HCT116 (cell line): ENCODE data around the gene TMC1. TPM values are rescaled to one million over a fixed set of nuclear protein-coding genes. Genes with fewer than 3 reads are reported as not detected.

Source experiments
- ATAC-seq: fragments of 200-7000 bp; cut with Tn5 transposase; 2 replicates; pipeline ENCODE4 v1.9.1; 2020; ENCODE audit warnings: mild to moderate bottlenecking, moderate library complexity
- BruUV-seq: library from RNA; stranded (reverse); fragments of 400-500 nt; replicated peaks from 2 replicates; lab custom pipeline; 2021; lab: Mats Ljungman, UMichigan
- CTCF ChIA-PET: fragments of 300-600 bp; sonication (Branson Sonifier 250); formaldehyde crosslinking; loops from one replicate; lab custom pipeline; 2021; ENCODE audit warnings: antibody characterized with exemption; lab: Charles Lee
- POLR2A ChIA-PET: fragments of 300-600, 350-600 bp; sonication (Branson Sonifier 250); formaldehyde crosslinking; loops from one replicate; lab custom pipeline; 2021; ENCODE audit warnings: antibody characterized with exemption; lab: Charles Lee
- RAD21 ChIA-PET, 2 experiments: fragments of 300-600 bp; sonication (Branson Sonifier 250); formaldehyde crosslinking; loops; one replicate each; lab custom pipeline; 2023; ENCODE audit warnings: low total read pairs in 2 of 2; ENCODE audit not compliant: uncharacterized antibody in 2 of 2, unreplicated experiment in 2 of 2, low non-redundant PET in 1 of 2; lab: Charles Lee
- DNase-seq: peaks from one replicate; pipeline ENCODE4 v3.0.0-alpha.2; 2010; ENCODE audit warnings: low read depth, low spot score
- H2AFZ ChIP-seq: fragments of 200-600 bp; shearing (Covaris generic), sonication (generic); 2 replicates; pipeline ENCODE4 v1.6.1; 2017; ENCODE audit warnings: low read depth, mixed run types, mixed read lengths, antibody characterized with exemption, low read length; ENCODE audit not compliant: poor library complexity, severe bottlenecking
- H3K27ac ChIP-seq: 2 replicates; pipeline ENCODE4 v1.5.1; 2012; ENCODE audit warnings: low read depth, low read length
- H3K27me3 ChIP-seq: fragments of 200-600 bp; sonication (generic); 2 replicates; pipeline ENCODE4 v1.6.1; 2016; ENCODE audit warnings: mixed run types, low read length, mixed read lengths; ENCODE audit not compliant: insufficient read depth
- H3K36me3 ChIP-seq, 2 experiments: fragments of 200-500 bp in 1 of 2; fragments of 200-600 bp in 1 of 2; sonication (Bioruptor generic) in 1 of 2; sonication (generic) in 1 of 2; 2 replicates each; pipeline versions ENCODE4 v1.5.1 to v1.6.1; 2014 to 2016; ENCODE audit warnings: low read length in 2 of 2, inconsistent platforms in 1 of 2, mixed read lengths in 1 of 2, mixed run types in 1 of 2; ENCODE audit not compliant: insufficient read depth in 2 of 2, control insufficient read depth in 1 of 2
- H3K4me1 ChIP-seq, 2 experiments: fragments of 200-600 bp in 1 of 2; sonication (generic) in 1 of 2; 2 replicates each; pipeline versions ENCODE4 v1.5.1 to v1.6.1; 2012 to 2017; ENCODE audit warnings: low read length in 2 of 2, inconsistent platforms in 1 of 2, mild to moderate bottlenecking in 1 of 2, mixed read lengths in 1 of 2, mixed run types in 1 of 2, moderate library complexity in 1 of 2; ENCODE audit not compliant: insufficient read depth in 2 of 2, control insufficient read depth in 1 of 2
- H3K4me2 ChIP-seq: fragments of 200-600 bp; sonication (generic); 2 replicates; pipeline ENCODE4 v1.6.1; 2017; ENCODE audit warnings: mixed run types, low read length, mixed read lengths
- H3K4me3 ChIP-seq, 2 experiments: fragments of 200-600 bp in 1 of 2; sonication (generic) in 1 of 2; replicated peaks in 1 of 2; 2 replicates each; pipeline ENCODE4 v1.5.1; 2011 to 2016; ENCODE audit warnings: low read length in 2 of 2, control low read depth in 1 of 2, low read depth in 1 of 2, mild to moderate bottlenecking in 1 of 2, mixed read lengths in 1 of 2, mixed run types in 1 of 2
- H3K79me2 ChIP-seq: fragments of 200-600 bp; sonication (generic); 2 replicates; pipeline ENCODE4 v1.6.1; 2017; ENCODE audit warnings: mild to moderate bottlenecking, mixed run types, low read length, moderate library complexity, mixed read lengths; ENCODE audit not compliant: insufficient read depth
- H3K9ac ChIP-seq: fragments of 200-600 bp; sonication (generic); 2 replicates; pipeline ENCODE4 v1.6.1; 2016; ENCODE audit warnings: low read length, mixed read lengths
- H3K9me2 ChIP-seq: fragments of 200-600 bp; sonication (generic), shearing (Covaris generic); 2 replicates; pipeline ENCODE4 v1.6.1; 2017; ENCODE audit warnings: mixed run types, mild to moderate bottlenecking, moderate library complexity; ENCODE audit not compliant: insufficient read depth
- H3K9me3 ChIP-seq, 2 experiments: fragments of 200-500 bp in 1 of 2; fragments of 200-600 bp in 1 of 2; sonication (Bioruptor generic) in 1 of 2; sonication (generic) in 1 of 2; 2 replicates each; pipeline ENCODE4 v1.6.1; 2014 to 2017; ENCODE audit warnings: low read length in 2 of 2, mixed read lengths in 2 of 2, inconsistent platforms in 1 of 2, low read depth in 1 of 2, mild to moderate bottlenecking in 1 of 2, mixed run types in 1 of 2, moderate library complexity in 1 of 2; ENCODE audit not compliant: control insufficient read depth in 1 of 2, insufficient read depth in 1 of 2
- H4K20me1 ChIP-seq: fragments of 200-600 bp; sonication (generic), shearing (Covaris generic); 2 replicates; pipeline ENCODE4 v1.6.1; 2017; ENCODE audit warnings: mixed run types, mild to moderate bottlenecking, moderate library complexity; ENCODE audit not compliant: insufficient read depth
- ATF3 ChIP-seq: IDR thresholded peaks from 2 replicates; pipeline ENCODE4 v1.6.1; 2012
- CEBPB ChIP-seq: IDR thresholded peaks from 2 replicates; pipeline ENCODE4 v1.6.1; 2012; ENCODE audit warnings: low read depth
- CTCF ChIP-seq, 3 experiments: fragments of 200-600 bp in 1 of 3; sonication (generic) in 1 of 3; IDR thresholded peaks in 2 of 3; conservative IDR thresholded peaks in 1 of 3; 2 replicates each; pipeline ENCODE4 v1.5.1; 2012 to 2017; ENCODE audit warnings: low read depth in 2 of 3, low read length in 2 of 3, antibody characterized with exemption in 1 of 3, borderline replicate concordance in 1 of 3, control low read depth in 1 of 3, mild to moderate bottlenecking in 1 of 3, mixed read lengths in 1 of 3, mixed run types in 1 of 3, moderate library complexity in 1 of 3; ENCODE audit not compliant: insufficient read depth in 1 of 3
- EGR1 ChIP-seq: IDR thresholded peaks from 2 replicates; pipeline ENCODE4 v1.6.1; 2012; ENCODE audit warnings: low read depth
- POLR2A ChIP-seq: IDR thresholded peaks from 2 replicates; pipeline ENCODE4 v1.7.0; 2011; ENCODE audit warnings: borderline replicate concordance; ENCODE audit not compliant: insufficient read depth, insufficient read length; ENCODE audit errors: extremely low read depth
- POLR2AphosphoS5 ChIP-seq: IDR thresholded peaks from 2 replicates; pipeline ENCODE4 v1.6.1; 2011; ENCODE audit warnings: mild to moderate bottlenecking, low read depth, low read length, moderate library complexity
- RAD21 ChIP-seq: IDR thresholded peaks from 2 replicates; pipeline ENCODE4 v1.6.1; 2012; ENCODE audit warnings: low read depth, mild to moderate bottlenecking
- SIN3A ChIP-seq: IDR thresholded peaks from 2 replicates; pipeline ENCODE4 v1.6.1; 2012; ENCODE audit warnings: low read depth
- SRF ChIP-seq: IDR thresholded peaks from 2 replicates; pipeline ENCODE4 v1.6.1; 2012; ENCODE audit warnings: low read depth
- TCF7L2 ChIP-seq: IDR thresholded peaks from 2 replicates; pipeline ENCODE4 v1.7.0; 2011; ENCODE audit warnings: borderline replicate concordance, inconsistent platforms; ENCODE audit not compliant: insufficient read depth, insufficient read length; ENCODE audit errors: extremely low read depth
- ZBTB33 ChIP-seq: IDR thresholded peaks from 2 replicates; pipeline ENCODE4 v1.6.1; 2011; ENCODE audit warnings: mild to moderate bottlenecking, low read length, moderate library complexity; ENCODE audit not compliant: insufficient replicate concordance; ENCODE audit errors: extremely low read depth
- ZFX ChIP-seq: fragments of 450-650 bp; IDR thresholded peaks from 2 replicates; pipeline ENCODE4 v1.6.1; 2017
- ZNF274 ChIP-seq: fragments of 200-500 bp; sonication (Bioruptor generic); IDR thresholded peaks from 2 replicates; pipeline ENCODE4 v1.6.1; 2014; ENCODE audit warnings: mild to moderate bottlenecking, low read depth, low read length, inconsistent platforms
- intact Hi-C: fragments of 100-400 bp; cut with micrococcal nuclease; formaldehyde crosslinking; loops from 2 replicates; pipeline ENCODE4 v1.10.0; 2022
- total RNA-seq: library from RNA; stranded (reverse); gene quantifications from one replicate; pipeline ENCODE4 v1.2.1, GENCODE V29; 2021; ENCODE audit not compliant: unreplicated experiment

Gene TMC1
- total RNA-seq, 1 experiment from 2014 or later = 0.57 TPM

- TF ChIP-seq ZBTB33 = no peak
- no peak for TF ChIP-seq SRF
- TF ChIP-seq ATF3 = no peak
Observed at GRCh38 chr9:72635197-72635596, 113.8 kb downstream of the TMC1 start (continued).

GRCh38 chr9:72636621-72637020, 115.2 kb downstream of the TMC1 start:
- Histone ChIP-seq H3K36me3 (no peaks in the 10 kb centered on the region), H3K4me1 (peaks cover 0 to 11% of the 10 kb centered on the region in 2 experiments; a peak in 2 of 4 replicates), H3K9ac (no peak overlapping the region), H3K79me2 (no peaks in the 10 kb centered on the region), H2AFZ (no peak overlapping the region), H3K27me3 (no peaks in the 10 kb centered on the region), H4K20me1 (no peaks in the 10 kb centered on the region), H3K27ac (no peak overlapping the region), H3K9me2 (no peaks in the 10 kb centered on the region), H3K4me2 (no peak overlapping the region)
- RAD21 ChIA-PET = no interaction called here
- BruUV-seq = no TSS peak
- no peak for ATAC-seq
- intact Hi-C loops = no loop called here
- no peak for DNase-seq
- CTCF ChIA-PET = no interaction called here
- POLR2A ChIA-PET = no interaction called here
- TF ChIP-seq ZFX = no peak
- no peak for TF ChIP-seq RAD21
- no peak for TF ChIP-seq CTCF (IDR thresholded peaks at IDR 0.05 in 2 of 3, conservative IDR thresholded peaks at IDR 0.05 in 1 of 3; ENCODE audit: borderline replicate concordance in 1 of 3, insufficient read depth in 1 of 3, low read depth in 2 of 3, low read length in 2 of 3)
- no peak for TF ChIP-seq TCF7L2
- no peak for TF ChIP-seq SIN3A
- TF ChIP-seq SRF = no peak
- TF ChIP-seq ZNF274 = no peak
- no peak for TF ChIP-seq POLR2A
- no peak for TF ChIP-seq ATF3
- no peak for TF ChIP-seq POLR2AphosphoS5
- TF ChIP-seq EGR1 = no peak
- TF ChIP-seq CEBPB = no peak
- TF ChIP-seq, all 23 proteins: peak for 0
- no peak overlapping the region for H3K4me3 ChIP-seq
- H3K9me3 ChIP-seq = peaks cover 0 to 12% of the 10 kb centered on the region in 2 experiments; a peak in 2 of 4 replicates
